HG03571 (cell line): ENCODE measurements around the gene CHCHD10.
"Not testable (repeated sequence)": the region's sequence is repeated elsewhere in the genome, so short reads cannot be mapped to it uniquely, and the experiment has no call there.

Experiments used
- ATAC-seq: cut with Tn5 transposase; IDR thresholded peaks from one replicate; pipeline ENCODE4 v1.9.1; 2021; ENCODE audit not compliant: unreplicated experiment

The CHCHD10 gene

GRCh38 chr22:23751441-23751996 is 16.3 kb downstream of the CHCHD10 start:
- ATAC-seq = peak; percentile 12

GRCh38 chr22:23750714-23751440 is 16.9 kb downstream of the CHCHD10 start, which contains the start of gene ZNF70:
Gene ZNF70, minus strand, starts transcription at chr22:23751112. Its CDS starts 5,972 bp downstream, at chr22:23745140.
- peak; percentile 63 for ATAC-seq

GRCh38 chr22:23750367-23750713 is 17.4 kb downstream of the CHCHD10 start:
- no peak for ATAC-seq

DNA sequence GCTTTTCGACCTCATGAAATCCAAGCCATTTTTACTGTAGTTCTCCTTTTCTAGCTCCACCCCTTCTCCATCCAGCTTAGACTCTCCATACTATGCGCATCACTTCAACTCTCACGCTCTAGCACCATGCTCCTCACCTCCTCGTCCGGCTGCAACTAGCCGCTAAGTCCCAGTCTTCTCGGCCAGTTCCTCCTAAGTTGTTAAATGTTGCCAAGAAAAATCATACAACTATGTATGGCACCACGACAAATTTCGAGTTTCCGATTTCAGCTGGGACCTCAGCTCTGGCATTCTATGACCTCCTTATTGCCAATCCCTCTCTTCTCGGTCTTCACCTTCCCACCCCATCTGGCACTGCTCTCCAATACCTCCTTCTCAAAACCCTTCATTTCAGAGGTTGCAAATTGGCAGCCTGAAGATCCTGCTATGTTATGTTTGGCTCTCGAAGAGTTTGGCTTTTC is 17.9 kb downstream of the CHCHD10 start:
- ATAC-seq = no peak

GRCh38 chr22:23745791-23746190 is 22.0 kb downstream of the CHCHD10 start:
- ATAC-seq = no peak

DNA sequence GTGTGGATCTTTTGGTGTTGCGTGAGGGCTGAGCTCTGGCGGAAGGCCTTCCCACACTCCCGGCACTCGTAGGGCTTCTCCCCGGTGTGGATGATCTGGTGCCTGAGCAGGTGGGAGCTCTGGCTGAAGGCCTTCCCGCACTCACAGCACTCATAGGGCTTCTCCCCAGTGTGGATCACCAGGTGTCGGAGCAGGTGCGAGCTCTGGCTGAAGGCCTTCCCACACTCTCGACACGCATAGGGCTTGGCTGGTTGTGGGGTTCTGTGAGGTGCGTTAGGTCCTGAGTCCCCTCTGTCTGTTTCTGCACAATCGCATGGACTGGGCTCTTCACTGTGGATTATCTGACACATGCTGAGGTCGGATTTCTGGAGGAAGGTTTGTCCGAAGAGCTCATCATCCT is 23.3 kb downstream of the CHCHD10 start:
- ATAC-seq = no peak

- no peak for ATAC-seq
Observed at GRCh38 chr22:23744001-23744400, 23.8 kb downstream of the CHCHD10 start.

DNA sequence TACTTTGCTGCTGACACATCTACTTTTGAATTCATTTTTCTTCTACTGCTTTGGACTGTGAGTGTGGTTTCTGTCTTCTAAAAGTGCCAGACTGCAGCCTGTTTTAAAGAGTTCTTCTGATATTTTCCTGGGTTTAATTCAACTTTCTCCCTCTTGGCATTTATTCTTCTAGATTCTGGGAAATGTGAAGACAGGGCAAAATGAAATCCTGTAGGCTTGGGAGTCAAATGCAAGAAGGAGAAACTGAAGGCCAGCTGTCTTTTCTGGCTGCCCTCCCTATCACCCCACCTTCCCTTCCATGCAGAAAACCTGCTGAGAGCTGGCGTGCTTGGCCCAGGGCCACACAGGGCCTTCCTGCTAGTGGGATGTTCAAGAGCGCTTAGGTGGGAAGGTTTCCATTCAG is 24.5 kb downstream of the CHCHD10 start:
- ATAC-seq = no peak

DNA sequence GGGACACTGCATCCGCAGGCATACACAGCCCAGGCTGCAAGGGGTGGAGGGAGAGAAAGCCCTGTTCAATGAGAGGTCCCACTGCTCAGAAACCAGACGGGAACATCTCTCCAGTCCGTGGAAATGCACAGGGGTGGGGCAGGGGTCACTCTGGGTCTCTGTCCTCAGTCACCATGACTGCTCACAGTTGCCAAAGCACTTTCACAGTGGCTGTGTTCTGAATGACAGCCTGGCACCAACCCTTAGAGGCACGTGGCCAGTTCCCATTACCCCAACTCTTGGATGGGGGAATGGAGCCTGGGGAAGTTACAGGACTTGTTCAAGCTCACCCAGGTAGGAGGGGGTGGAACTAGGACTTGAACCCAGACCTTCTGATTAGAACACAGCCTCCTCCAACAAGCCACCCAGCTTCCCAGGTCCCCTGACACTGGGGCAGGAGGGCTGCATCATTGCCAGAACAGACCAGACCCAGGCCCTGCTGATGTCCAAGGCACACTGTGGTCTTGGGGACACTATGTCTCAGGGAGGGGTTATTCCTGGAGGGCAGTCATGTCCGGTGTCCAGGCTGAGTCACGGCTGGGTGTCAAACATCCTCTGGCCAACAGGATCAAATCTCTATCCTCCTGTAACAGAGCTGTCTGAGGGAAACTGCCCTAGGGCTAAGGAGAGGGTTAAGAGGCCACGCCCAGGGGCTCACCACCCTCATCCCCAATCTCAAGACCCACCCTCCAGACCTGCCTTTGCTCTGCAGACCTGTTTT is 25.1 kb downstream of the CHCHD10 start:
- ATAC-seq = no peak

GRCh38 chr22:23737696-23738095 is 30.1 kb downstream of the CHCHD10 start:
- no peak for ATAC-seq

GRCh38 chr22:23728108-23728507 is 39.7 kb downstream of the CHCHD10 start:
- not testable (repeated sequence) for ATAC-seq

- ATAC-seq = no peak
Observed at GRCh38 chr22:23722724-23723123, 45.0 kb downstream of the CHCHD10 start.

DNA sequence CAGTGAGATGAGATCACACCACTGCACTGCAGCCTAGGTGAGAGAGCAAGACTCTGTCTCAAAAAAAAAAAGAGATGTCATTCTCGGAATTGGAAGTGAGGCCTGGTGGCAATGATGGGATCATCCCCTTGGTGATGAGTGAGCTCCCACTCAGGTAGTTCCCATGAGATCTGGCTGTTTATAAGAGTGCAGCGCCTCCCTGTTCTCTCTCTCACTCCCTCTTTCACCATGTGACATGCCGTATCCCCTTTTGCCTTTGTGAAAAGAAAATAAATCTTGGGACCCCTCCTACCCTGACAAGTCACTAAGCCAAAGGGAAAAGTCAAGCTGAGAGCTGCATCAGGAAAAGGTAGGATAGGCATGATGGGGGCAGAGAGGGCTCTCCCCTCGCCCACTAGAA is 45.6 kb downstream of the CHCHD10 start:
- no peak for ATAC-seq

GRCh38 chr22:23720855-23721254 is 46.9 kb downstream of the CHCHD10 start:
- ATAC-seq = no peak

DNA sequence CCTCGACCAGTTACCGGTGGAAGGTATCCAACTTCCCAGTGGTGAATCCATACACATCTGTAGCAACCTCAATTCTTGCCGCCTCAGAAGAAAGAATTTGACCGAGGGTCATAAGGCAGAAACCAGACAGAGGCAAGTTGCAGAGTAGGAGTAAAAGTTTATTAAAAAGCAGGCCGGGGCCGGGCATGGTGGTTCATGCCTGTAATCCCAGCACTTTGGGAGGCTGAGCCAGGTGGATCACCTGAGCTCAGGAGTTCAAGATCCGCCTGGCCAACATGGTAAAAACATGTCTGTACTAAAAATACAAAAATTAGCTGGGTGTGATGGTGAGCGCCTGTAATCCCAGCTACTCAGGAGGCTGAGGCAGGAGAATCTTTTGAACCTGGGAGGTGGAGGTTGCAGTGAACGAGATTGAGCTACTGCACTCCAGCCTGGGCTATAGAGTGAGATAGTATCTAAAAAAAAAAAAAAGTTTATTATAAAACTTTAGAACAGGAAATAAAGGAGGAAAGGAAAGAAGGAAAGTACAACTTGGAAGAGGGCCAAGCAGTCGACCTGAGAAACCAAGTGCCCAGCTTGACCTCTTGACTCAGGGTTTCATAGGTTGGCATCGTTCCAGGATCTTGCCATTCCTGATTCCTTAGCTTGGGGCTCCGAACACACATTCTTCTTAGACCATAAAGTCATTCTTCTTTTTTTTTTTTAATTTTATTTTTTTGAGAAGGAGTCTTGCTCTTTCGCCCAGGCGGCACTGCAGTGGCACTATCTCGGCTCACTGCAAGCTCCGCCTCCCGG is 49.2 kb downstream of the CHCHD10 start:
- no peak for ATAC-seq

- peak; percentile 62 for ATAC-seq
Observed at GRCh38 chr22:23716811-23717801, 50.7 kb downstream of the CHCHD10 start.
